Lung (tissue), 12 donors: Measurements from ENCODE around the gene GPX4. TPM values are rescaled to one million over a fixed set of nuclear protein-coding genes. Genes with fewer than 3 reads are reported as not detected.

Experiments
- ATAC-seq: fragments of 200-7000 bp; cut with Tn5 transposase; one replicate; pipeline ENCODE4 v1.9.1; 2020; ENCODE audit warnings: moderate number of reproducible peaks; ENCODE audit not compliant: insufficient read depth, low FRiP score
- DNase-seq, 3 donors: peaks; one replicate each; pipeline ENCODE4 v3.0.0-alpha.2; 2013 to 2017
- H3K27ac ChIP-seq, 2 donors: one replicate each; pipeline ENCODE4 v1.5.1; 2013; ENCODE audit warnings: mild to moderate bottlenecking in 2 of 2, moderate library complexity in 2 of 2, control low read depth in 1 of 2, inconsistent platforms in 1 of 2, low read depth in 1 of 2, low read length in 1 of 2
- H3K27me3 ChIP-seq, 3 donors: one replicate each; pipeline ENCODE4 v1.5.1; 2013; ENCODE audit warnings: low read length in 2 of 3; ENCODE audit not compliant: control insufficient read depth in 3 of 3, insufficient read depth in 3 of 3
- H3K36me3 ChIP-seq, 4 donors: one replicate each; pipeline ENCODE4 v1.5.1; 2013; ENCODE audit warnings: low read length in 4 of 4, mild to moderate bottlenecking in 1 of 4, moderate library complexity in 1 of 4; ENCODE audit not compliant: control insufficient read depth in 4 of 4, insufficient read depth in 4 of 4
- H3K4me1 ChIP-seq, 5 donors: one replicate each; pipeline ENCODE4 v1.5.1; 2013; ENCODE audit warnings: low read length in 5 of 5, mild to moderate bottlenecking in 2 of 5, moderate library complexity in 1 of 5; ENCODE audit not compliant: control insufficient read depth in 5 of 5, insufficient read depth in 5 of 5
- H3K4me3 ChIP-seq: one replicate; pipeline ENCODE4 v1.5.1; 2013; ENCODE audit warnings: mild to moderate bottlenecking, control low read depth, moderate library complexity
- H3K9ac ChIP-seq, 2 donors: one replicate each; pipeline ENCODE4 v1.5.1; 2013; ENCODE audit warnings: low read length in 2 of 2, control low read depth in 1 of 2; ENCODE audit not compliant: insufficient read depth in 1 of 2
- H3K9me3 ChIP-seq, 4 donors: one replicate each; pipeline ENCODE4 v1.5.1; 2013; ENCODE audit warnings: low read length in 3 of 4, mild to moderate bottlenecking in 1 of 4, moderate library complexity in 1 of 4; ENCODE audit not compliant: control insufficient read depth in 4 of 4, insufficient read depth in 3 of 4
- CTCF ChIP-seq: IDR thresholded peaks from 2 replicates; pipeline ENCODE4 v1.5.1; 2012; ENCODE audit warnings: mild to moderate bottlenecking; ENCODE audit errors: control extremely low read depth, extremely low read depth
- WGBS, 2 donors: extraction: QIAGEN DNeasy Blood & Tissue Kit; methylation state at CpG; one replicate each; pipeline ENCODE4 v1.1.7; 2013; 5-methylcytosine and 5-hydroxymethylcytosine counted together
- polyA plus RNA-seq, 2 donors: library from polyadenylated mRNA; stranded (reverse); fragments of 200-250 nt; gene quantifications; one replicate each; pipeline ENCODE4 v1.2.1, GENCODE V29; 2013
- total RNA-seq, 2 donors: library from RNA; depleted of rRNA in 1 of 2; stranded (reverse); fragments of >200 nt in 1 of 2; gene quantifications; one replicate each; pipeline ENCODE4 v1.2.1, GENCODE V29; 2014 to 2021
- donor health status: control.
- donor health status: control.
- donor health status: Bipolar disorder and iron deficiency.
- donor health status: healthy.
- donor health status: DM: yes; HTN: yes; CAD: no.

The GPX4 gene
- total and polyA plus RNA-seq, 4 donors: 91.6 to 1,031 (median 466) TPM

GRCh38 chr19:1097810-1098176, 6.0 kb upstream of the GPX4 start:
- H3K4me3 ChIP-seq: no peak overlapping the region
- peak overlapping the region in 1 of 2 donors; percentile 85 for H3K27ac ChIP-seq
- ATAC-seq (no peak), DNase-seq (no peak)
- TF ChIP-seq CTCF: no peak
- H3K9ac ChIP-seq: no peak overlapping the region
- 64 to 65% methylated on average over 7 of the region's 7 CpGs for WGBS, 2 donors
- no peaks in the 10 kb centered on the region for H3K27me3 ChIP-seq
- peaks cover 0 to 2% (median 0%) of the 10 kb centered on the region in 4 donors for H3K9me3 ChIP-seq
- H3K4me1 ChIP-seq: peaks cover 6 to 33% (median 20%) of the 10 kb centered on the region in 5 donors
- H3K36me3 ChIP-seq: peaks cover 0 to 9% (median 0%) of the 10 kb centered on the region in 4 donors

- peaks cover 0 to 3% (median 0%) of the 10 kb centered on the region in 4 donors for H3K36me3 ChIP-seq
- no peak overlapping the region for H3K4me3 ChIP-seq
- H3K9me3 ChIP-seq: peaks cover 0 to 2% (median 0%) of the 10 kb centered on the region in 4 donors
- H3K4me1 ChIP-seq: peaks cover 10 to 38% (median 22%) of the 10 kb centered on the region in 5 donors
- no peak overlapping the region for H3K9ac ChIP-seq
- DNase-seq (no peak), ATAC-seq (no peak)
- H3K27ac ChIP-seq: peak overlapping the region in 1 of 2 donors; percentile 85
- 60 to 70% methylated on average over 15 of the region's 15 CpGs for WGBS, 2 donors
- H3K27me3 ChIP-seq: no peaks in the 10 kb centered on the region
- no peak for TF ChIP-seq CTCF
Observed at GRCh38 chr19:1098177-1099051, 5.4 kb upstream of the GPX4 start.

- ATAC-seq (no peak), DNase-seq (peak; percentile 62 to 85 (median 77))
- Histone ChIP-seq H3K36me3 (peaks cover 0 to 11% (median 2%) of the 10 kb centered on the region in 4 donors), H3K4me1 (peaks cover 6 to 33% (median 19%) of the 10 kb centered on the region in 5 donors), H3K4me3 (no peak overlapping the region), H3K27ac (peak overlapping the region; percentile 92), H3K27me3 (no peaks in the 10 kb centered on the region), H3K9me3 (peaks cover 0 to 3% (median 0%) of the 10 kb centered on the region in 4 donors), H3K9ac (peak overlapping the region in 1 of 2 donors; percentile 26)
- WGBS, 2 donors: 3 to 4% methylated on average over 9 of the region's 9 CpGs
- no peak for TF ChIP-seq CTCF
Observed at GRCh38 chr19:1101337-1101698, 2.5 kb upstream of the GPX4 start.
